GM18909 (cell line): ENCODE results near the gene TSPAN7.

Experiments used
- ATAC-seq: cut with Tn5 transposase; IDR thresholded peaks from one replicate; pipeline ENCODE4 v1.9.1; 2021; ENCODE audit warnings: mild to moderate bottlenecking; ENCODE audit not compliant: unreplicated experiment, poor library complexity

TSPAN7 gene

GRCh38 chrX:38675856-38676255 lies 114.5 kb downstream of the TSPAN7 start:
- no peak for ATAC-seq

DNA sequence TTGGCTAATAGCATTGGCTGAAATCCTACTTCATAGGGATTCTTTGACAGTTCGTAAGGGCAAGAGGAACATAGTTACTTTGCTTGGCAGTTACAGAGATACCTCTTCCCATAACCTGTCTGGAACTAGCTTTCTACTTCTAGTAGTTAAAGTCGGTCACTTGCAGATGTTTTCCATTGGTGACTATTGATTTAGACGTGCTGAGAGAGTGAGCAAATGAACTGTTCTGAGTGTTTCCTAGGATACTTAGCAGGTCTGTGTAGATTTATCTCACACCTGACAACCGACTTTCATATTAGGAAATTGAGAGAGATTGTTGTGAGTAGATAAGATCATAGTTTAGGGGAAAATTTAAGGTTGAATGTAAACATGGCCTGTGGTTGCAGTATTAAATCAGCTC lies 116.8 kb downstream of the TSPAN7 start:
- no peak for ATAC-seq

- ATAC-seq = no peak
These were observed 117.5 kb downstream of the TSPAN7 start for GRCh38 chrX:38678821-38679220.

DNA sequence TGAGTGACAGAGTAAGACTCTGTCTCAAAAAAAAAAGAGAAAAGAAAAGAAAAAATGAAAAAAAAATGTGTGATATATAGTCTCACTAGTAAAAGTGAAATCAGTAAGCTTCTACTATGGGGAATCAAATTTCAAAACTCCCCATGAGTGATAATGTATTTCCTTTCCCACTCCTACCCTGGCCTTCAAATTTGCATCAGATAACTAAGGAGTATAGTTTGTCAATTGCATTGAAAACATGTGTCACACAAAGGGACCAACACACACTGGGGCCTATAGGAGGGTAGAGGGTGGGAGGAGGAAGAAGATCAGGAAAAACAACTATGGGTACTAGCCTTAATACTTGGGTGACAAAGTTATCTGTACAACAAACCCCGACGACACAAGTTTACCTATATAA lies 118.4 kb downstream of the TSPAN7 start:
- ATAC-seq = no peak

- ATAC-seq = no peak
These were observed 120.8 kb downstream of the TSPAN7 start for GRCh38 chrX:38682095-38682494.

DNA sequence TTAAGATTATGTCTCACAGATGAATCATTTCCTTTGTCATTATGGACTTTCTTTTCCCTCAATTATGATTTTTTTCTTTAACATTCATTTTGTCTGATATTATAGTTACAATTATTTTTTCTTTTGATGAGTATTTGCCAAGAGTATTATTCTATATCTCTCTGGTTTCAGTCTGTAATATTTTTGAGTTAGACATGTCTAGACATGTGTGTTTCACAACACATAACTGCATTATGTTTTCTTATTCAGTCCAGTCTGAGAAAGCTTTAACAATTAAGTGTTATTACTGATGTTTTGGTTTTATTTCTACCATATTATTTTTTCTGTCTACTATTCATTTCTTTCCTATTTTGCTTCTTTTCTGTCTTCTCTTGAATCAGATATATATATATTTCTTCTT lies 131.6 kb downstream of the TSPAN7 start:
- no peak for ATAC-seq

GRCh38 chrX:38694394-38694793 lies 133.1 kb downstream of the TSPAN7 start:
- no peak for ATAC-seq

GRCh38 chrX:38697461-38697860 lies 136.1 kb downstream of the TSPAN7 start:
- no peak for ATAC-seq

DNA sequence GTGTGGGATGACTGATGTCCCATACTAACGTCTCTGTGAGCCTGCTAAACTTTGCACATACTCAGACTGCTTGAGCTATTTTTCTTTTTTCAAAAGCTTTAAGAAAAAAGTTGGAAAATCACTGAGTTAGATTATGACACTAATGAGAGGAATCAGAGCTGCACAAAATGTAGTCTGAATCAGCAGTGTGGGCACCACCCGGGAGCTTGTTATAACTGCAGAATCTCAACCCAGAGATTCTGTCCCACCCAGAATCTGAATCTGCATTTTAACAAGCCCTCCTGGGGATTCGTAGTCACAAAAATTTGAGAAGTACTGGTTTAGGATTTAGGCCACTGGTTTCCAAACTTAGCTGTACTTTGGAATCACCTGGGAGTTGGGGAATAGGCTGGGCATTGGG lies 137.8 kb downstream of the TSPAN7 start:
- ATAC-seq = no peak

DNA sequence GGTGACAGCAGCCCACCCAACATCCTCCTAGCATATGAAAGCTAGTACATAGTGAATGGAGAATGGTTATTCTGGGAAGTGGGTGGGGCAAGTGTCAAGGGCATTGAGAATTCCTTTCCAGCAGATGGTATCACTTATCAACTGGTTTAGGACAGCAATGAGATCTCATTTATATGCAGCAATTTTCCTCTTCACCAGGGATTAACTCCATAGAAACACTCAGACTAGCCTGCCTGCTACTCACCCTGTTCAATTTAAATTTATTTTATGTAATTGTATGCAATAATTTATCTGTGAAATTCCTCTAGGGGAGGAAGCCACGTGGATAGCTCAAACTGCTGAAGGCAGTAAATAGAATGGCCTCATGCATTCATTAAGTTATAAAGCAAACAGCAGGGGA lies 138.4 kb downstream of the TSPAN7 start:
- ATAC-seq = no peak

DNA sequence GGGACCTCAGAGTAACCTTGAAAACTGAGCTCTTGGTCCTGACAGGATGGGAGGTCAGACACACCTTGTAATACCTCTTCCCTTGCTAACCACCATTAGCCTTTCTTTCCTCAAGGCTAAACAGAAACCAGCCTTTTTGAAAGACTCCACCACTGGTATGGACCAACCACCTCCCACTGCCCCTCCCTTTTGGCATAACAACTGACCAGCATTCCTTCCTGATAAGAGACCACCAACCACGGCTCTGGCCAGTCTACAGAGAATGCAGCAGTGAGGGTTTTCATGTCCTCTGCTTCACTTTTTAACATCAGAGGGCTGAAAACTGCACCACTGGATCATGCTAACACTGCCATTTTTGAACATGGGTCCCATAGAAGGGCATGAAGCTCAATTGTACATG lies 139.7 kb downstream of the TSPAN7 start:
- ATAC-seq = no peak

DNA sequence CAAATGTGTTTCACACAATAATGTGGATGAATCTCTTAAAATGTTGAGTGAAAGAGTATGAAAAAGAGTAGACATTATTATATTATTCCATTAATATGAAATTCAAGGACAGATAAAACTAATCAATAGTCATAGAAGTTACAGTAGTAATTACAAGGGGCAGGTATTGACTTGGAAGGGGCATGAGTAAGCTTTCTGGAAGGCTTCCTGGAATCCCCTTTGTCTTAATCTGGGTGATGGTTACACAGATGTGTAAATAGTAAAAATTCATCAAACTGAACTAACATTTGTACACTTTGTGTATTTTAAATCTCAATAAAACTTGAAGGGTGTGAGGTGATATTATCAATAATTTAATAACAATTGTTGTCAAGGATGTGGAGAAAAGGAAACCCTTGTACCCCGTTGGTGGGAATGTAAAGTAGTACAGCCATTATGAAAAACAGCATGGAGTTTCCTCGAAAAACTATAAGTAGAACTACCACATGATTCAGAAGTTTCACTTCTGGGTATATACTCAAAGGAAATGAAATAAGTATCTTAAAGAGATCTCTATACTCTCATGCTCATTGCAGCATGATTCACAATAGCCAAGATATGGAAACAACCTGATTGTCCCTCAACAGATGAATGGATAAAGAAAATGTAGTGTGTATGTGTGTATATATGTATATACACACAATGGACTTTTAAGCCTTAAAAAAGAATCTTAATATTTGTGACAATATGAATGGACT lies 143.0 kb downstream of the TSPAN7 start:
- no peak for ATAC-seq

- ATAC-seq = no peak
These were observed 156.5 kb downstream of the TSPAN7 start for GRCh38 chrX:38717871-38718270.

GRCh38 chrX:38718311-38718710 lies 157.0 kb downstream of the TSPAN7 start:
- no peak for ATAC-seq

- ATAC-seq = no peak
These were observed 165.3 kb downstream of the TSPAN7 start for GRCh38 chrX:38726612-38727011.

GRCh38 chrX:38727668-38728067 lies 166.3 kb downstream of the TSPAN7 start:
- ATAC-seq = no peak

DNA sequence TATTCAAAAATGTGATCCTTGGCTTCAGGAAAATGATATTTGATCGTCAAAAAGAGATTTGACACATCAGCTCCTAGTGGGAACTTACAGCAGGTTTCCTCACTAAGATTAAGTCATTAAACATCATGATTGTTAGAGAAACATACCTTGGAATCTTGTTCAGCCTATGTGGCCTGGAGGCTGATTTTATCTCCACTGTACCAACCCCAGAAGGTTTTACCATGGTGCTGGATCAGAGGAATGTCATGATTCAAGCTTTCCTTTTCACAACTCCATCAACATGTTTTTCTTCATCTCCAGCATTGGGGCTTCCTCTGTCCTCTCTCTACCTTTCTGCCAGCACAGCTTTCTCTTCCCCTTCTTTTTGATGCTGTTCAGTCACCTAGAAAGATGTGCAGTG lies 171.5 kb downstream of the TSPAN7 start:
- ATAC-seq = no peak
